IMR-90 (cell line): ENCODE results near the gene AKR1C2. TPM values are rescaled to one million over a fixed set of nuclear protein-coding genes. Genes with fewer than 3 reads are reported as not detected.

Source experiments
- ATAC-seq: fragments of 200-7000 bp; cut with Tn5 transposase; 2 replicates; pipeline ENCODE4 v1.9.1; 2020; ENCODE audit warnings: low read depth, mild to moderate bottlenecking, moderate library complexity
- BruUV-seq: library from RNA; stranded (reverse); fragments of 400-500 nt; replicated peaks from 2 replicates; lab custom pipeline; 2021; lab: Mats Ljungman, UMichigan
- CTCF ChIA-PET: fragments of 300-600 bp; formaldehyde crosslinking; extraction: SDS; loops from one replicate; lab custom pipeline; 2021; ENCODE audit warnings: antibody characterized with exemption; lab: Yijun Ruan, JAX
- POLR2A ChIA-PET: fragments of 300-600 bp; sonication (Branson Sonifier 250); formaldehyde crosslinking; loops from one replicate; lab custom pipeline; 2022; ENCODE audit warnings: antibody characterized with exemption; ENCODE audit not compliant: unreplicated experiment; lab: Charles Lee
- DNase-seq: peaks from one replicate; pipeline ENCODE4 v3.0.0; 2013
- H2AFZ ChIP-seq: replicated peaks from 2 replicates; pipeline ENCODE3; 2013; ENCODE audit warnings: low read length, mild to moderate bottlenecking; ENCODE audit not compliant: poor library complexity
- H2AK5ac ChIP-seq: 2 replicates; pipeline ENCODE4 v1.6.1; 2013; ENCODE audit warnings: low read depth, low read length, inconsistent platforms
- H2AK9ac ChIP-seq: replicated peaks from 2 replicates; pipeline ENCODE3; 2013; ENCODE audit warnings: mild to moderate bottlenecking, low read depth, low read length, moderate library complexity; ENCODE audit not compliant: poor library complexity
- H2BK120ac ChIP-seq: 2 replicates; pipeline ENCODE4 v1.6.1; 2013; ENCODE audit warnings: low read depth, low read length, inconsistent platforms
- H2BK15ac ChIP-seq: 3 replicates; pipeline ENCODE4 v1.6.1; 2013; ENCODE audit warnings: low read depth, low read length, inconsistent platforms
- H2BK20ac ChIP-seq: 2 replicates; pipeline ENCODE4 v1.6.1; 2013; ENCODE audit warnings: low read depth, mild to moderate bottlenecking, inconsistent platforms, low read length, moderate library complexity
- H2BK5ac ChIP-seq: 2 replicates; pipeline ENCODE4 v1.6.1; 2013; ENCODE audit warnings: mild to moderate bottlenecking, low read depth, low read length, inconsistent platforms; ENCODE audit not compliant: poor library complexity, severe bottlenecking
- H3K14ac ChIP-seq: replicated peaks from 2 replicates; pipeline ENCODE4 v1.6.1; 2013; ENCODE audit warnings: low read depth, low read length, inconsistent platforms
- H3K18ac ChIP-seq: 2 replicates; pipeline ENCODE4 v1.6.1; 2013; ENCODE audit warnings: low read depth, low read length, control low read depth
- H3K23ac ChIP-seq: 2 replicates; pipeline ENCODE4 v1.6.1; 2013; ENCODE audit warnings: low read depth, low read length, inconsistent platforms
- H3K27ac ChIP-seq: 2 replicates; pipeline ENCODE4 v1.5.1; 2013; ENCODE audit warnings: mild to moderate bottlenecking, control low read depth, low read length; ENCODE audit not compliant: insufficient read depth
- H3K27me3 ChIP-seq: 2 replicates; pipeline ENCODE4 v1.6.1; 2013; ENCODE audit warnings: low read length; ENCODE audit not compliant: control insufficient read depth, insufficient read depth
- H3K36me3 ChIP-seq: 2 replicates; pipeline ENCODE4 v1.6.1; 2013; ENCODE audit warnings: low read length, mixed read lengths; ENCODE audit not compliant: control insufficient read depth, insufficient read depth
- H3K4ac ChIP-seq: 2 replicates; pipeline ENCODE4 v1.6.1; 2013; ENCODE audit warnings: low read depth, low read length, inconsistent platforms
- H3K4me1 ChIP-seq: 2 replicates; pipeline ENCODE4 v1.6.1; 2013; ENCODE audit warnings: low read length, mixed read lengths; ENCODE audit not compliant: control insufficient read depth, insufficient read depth
- H3K4me2 ChIP-seq: 2 replicates; pipeline ENCODE4 v1.6.1; 2013; ENCODE audit warnings: low read depth, mild to moderate bottlenecking, control low read depth, low read length, moderate library complexity
- H3K4me3 ChIP-seq: 2 replicates; pipeline ENCODE4 v1.5.1; 2013; ENCODE audit warnings: low read depth, mild to moderate bottlenecking, control low read depth, low read length, moderate library complexity; ENCODE audit not compliant: insufficient read depth
- H3K56ac ChIP-seq: 2 replicates; pipeline ENCODE4 v1.6.1; 2013; ENCODE audit warnings: low read length, inconsistent platforms; ENCODE audit not compliant: insufficient read depth; ENCODE audit errors: extremely low read depth
- H3K79me1 ChIP-seq, 2 experiments: 2 replicates each; pipeline ENCODE4 v1.6.1; 2013; ENCODE audit warnings: low read length in 2 of 2, inconsistent platforms in 1 of 2, low read depth in 1 of 2
- H3K9ac ChIP-seq: 2 replicates; pipeline ENCODE4 v1.6.1; 2013; ENCODE audit warnings: low read depth, low read length, control low read depth
- H3K9me1 ChIP-seq: 2 replicates; pipeline ENCODE4 v1.6.1; 2013; ENCODE audit warnings: low read length, inconsistent platforms; ENCODE audit not compliant: insufficient read depth
- H3K9me3 ChIP-seq: 2 replicates; pipeline ENCODE4 v1.6.1; 2013; ENCODE audit warnings: low read length; ENCODE audit not compliant: control insufficient read depth, insufficient read depth
- H4K20me1 ChIP-seq: 2 replicates; pipeline ENCODE4 v1.6.1; 2013; ENCODE audit warnings: low read length, inconsistent platforms; ENCODE audit not compliant: insufficient read depth
- H4K5ac ChIP-seq: 2 replicates; pipeline ENCODE4 v1.6.1; 2013; ENCODE audit warnings: mild to moderate bottlenecking, low read depth, low read length, control low read depth
- H4K8ac ChIP-seq, 2 experiments: 2 replicates each; pipeline ENCODE4 v1.6.1; 2013; ENCODE audit warnings: low read depth in 2 of 2, low read length in 2 of 2, control low read depth in 1 of 2, inconsistent platforms in 1 of 2
- H4K91ac ChIP-seq: 2 replicates; pipeline ENCODE4 v1.6.1; 2013; ENCODE audit warnings: low read depth, low read length, inconsistent platforms; ENCODE audit not compliant: insufficient read depth
- BHLHE40 ChIP-seq: fragments of 150-350 bp; IDR thresholded peaks from 2 replicates; pipeline ENCODE4 v1.6.1; 2016; ENCODE audit warnings: mild to moderate bottlenecking, low read depth, low read length
- MAFK ChIP-seq: IDR thresholded peaks from 2 replicates; pipeline ENCODE4 v1.6.1; 2012; ENCODE audit warnings: low read depth, low read length, improper control_type of control experiment
- MXI1 ChIP-seq: IDR thresholded peaks from 2 replicates; pipeline ENCODE4 v1.6.1; 2012; ENCODE audit warnings: low read depth, mild to moderate bottlenecking, low read length, moderate library complexity, borderline replicate concordance
- NFE2L2 ChIP-seq: fragments of 150-350 bp; IDR thresholded peaks from 2 replicates; pipeline ENCODE4 v1.6.1; 2016; ENCODE audit warnings: low read depth, mild to moderate bottlenecking, low read length
- POLR2A ChIP-seq: IDR thresholded peaks from 2 replicates; pipeline ENCODE4 v1.6.1; 2012; ENCODE audit warnings: mild to moderate bottlenecking, low read depth, low read length
- RAD21 ChIP-seq: IDR thresholded peaks from 2 replicates; pipeline ENCODE4 v1.6.1; 2012; ENCODE audit warnings: low read length, improper control_type of control experiment
- RFX5 ChIP-seq: IDR thresholded peaks from 2 replicates; pipeline ENCODE4 v1.8.0; 2012; ENCODE audit warnings: low read depth, mild to moderate bottlenecking, low read length, moderate library complexity
- SMC3 ChIP-seq: fragments of 150-350 bp; IDR thresholded peaks from 2 replicates; pipeline ENCODE4 v1.6.1; 2016; ENCODE audit warnings: low read depth, mild to moderate bottlenecking, antibody characterized with exemption, low read length, moderate library complexity
- WGBS, 2 experiments: methylation state at CpG; one replicate each; pipeline versions ENCODE4 v1.1.5 to v1.1.7; 2013; ENCODE audit warnings: missing lambda C conversion rate in 2 of 2; ENCODE audit not compliant: insufficient read length in 1 of 2; ENCODE audit errors: extremely low coverage in 2 of 2; 5-methylcytosine and 5-hydroxymethylcytosine counted together
- dilution Hi-C: fragments of 300-500 bp; cut with HindIII; formaldehyde crosslinking; loops from one replicate; pipeline ENCODE4 v1.14.3; 2018; ENCODE audit warnings: low sequenced_read_pairs; ENCODE audit not compliant: unreplicated experiment
- in situ Hi-C: fragments of 300-500 bp; cut with MboI; formaldehyde crosslinking; loops from 3 replicates; pipeline ENCODE4 v1.14.3; 2019; ENCODE audit warnings: low sequenced_read_pairs, inconsistent platforms, mixed read lengths
- intact Hi-C: fragments of 100-400 bp; cut with micrococcal nuclease; formaldehyde crosslinking; loops from 2 replicates; pipeline ENCODE4 v1.10.0; 2022
- polyA plus RNA-seq, 3 experiments: library from polyadenylated mRNA; depleted of rRNA; stranded (reverse); fragments of >200 nt; gene quantifications; 2 replicates each; pipeline ENCODE4 v1.2.3, GENCODE V29; 2012; ENCODE audit warnings: low replicate concordance in 1 of 3
- total RNA-seq: library from RNA; depleted of rRNA; stranded (reverse); fragments of >200 nt; gene quantifications from 2 replicates; pipeline ENCODE4 v1.2.3, GENCODE V29; 2012
- TF ChIP-seq, protein P1 (sequence below): fragments of 150-350 bp; IDR thresholded peaks from 2 replicates; pipeline ENCODE4 v1.6.1; 2016; ENCODE audit warnings: low read depth, mild to moderate bottlenecking, low read length, moderate library complexity, borderline replicate concordance
- TF ChIP-seq, protein P2 (sequence below): conservative IDR thresholded peaks from 2 replicates; pipeline ENCODE4 v1.5.1; 2012; ENCODE audit warnings: mild to moderate bottlenecking, low read depth, low read length, improper control_type of control experiment

AKR1C2 gene
- total and polyA plus RNA-seq, 2 of the 4 experiments (the other 2 are of a cell fraction): 0.36 to 1.0 TPM

DNA sequence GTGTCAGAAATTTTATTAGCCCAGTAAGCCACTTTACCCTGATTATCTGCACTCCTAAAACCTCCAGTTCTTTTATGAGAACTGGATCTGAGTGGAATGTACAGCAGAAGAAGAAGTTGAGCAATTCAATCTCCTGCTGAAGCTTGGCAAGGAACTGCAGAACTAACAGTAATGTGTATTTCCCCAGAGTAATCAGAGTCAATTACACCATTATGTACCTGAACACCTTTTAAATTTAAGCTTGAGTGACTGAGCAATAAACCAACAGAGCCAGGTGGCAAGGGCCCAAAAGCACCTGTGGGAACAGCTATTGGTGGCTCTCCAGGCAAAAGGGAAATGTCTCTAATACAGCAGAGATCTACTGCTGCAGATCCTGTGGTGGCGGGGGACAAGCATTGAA, 40.1 kb upstream of the AKR1C2 start:
- Histone ChIP-seq H3K4ac (no peak overlapping the region), H3K9me1 (no peaks in the 10 kb centered on the region), H2AK5ac (no peak overlapping the region), H3K27me3 (no peaks in the 10 kb centered on the region), H3K79me1 (no peaks in the 10 kb centered on the region), H3K36me3 (no peaks in the 10 kb centered on the region), H3K18ac (no peak overlapping the region), H3K27ac (no peak overlapping the region), H3K56ac (no peak overlapping the region), H3K4me1 (no peaks in the 10 kb centered on the region), H4K8ac (no peak overlapping the region), H2AK9ac (no peak overlapping the region), H4K91ac (no peak overlapping the region), H2BK15ac (no peak overlapping the region), H3K4me2 (no peak overlapping the region), H3K23ac (no peak overlapping the region), H3K4me3 (no peak overlapping the region), H3K14ac (no peak overlapping the region), H2BK5ac (no peak overlapping the region), H2AFZ (no peak overlapping the region), H2BK20ac (no peak overlapping the region), H2BK120ac (no peak overlapping the region), H3K9me3 (no peaks in the 10 kb centered on the region), H3K9ac (no peak overlapping the region), H4K5ac (no peak overlapping the region), H4K20me1 (no peaks in the 10 kb centered on the region)
- ATAC-seq (peak; percentile 54; the same call in 1 of the 2 replicates), DNase-seq (no peak)
- BruUV-seq: no TSS peak
- in situ Hi-C loops: no loop called here
- TF ChIP-seq, protein P1, sequence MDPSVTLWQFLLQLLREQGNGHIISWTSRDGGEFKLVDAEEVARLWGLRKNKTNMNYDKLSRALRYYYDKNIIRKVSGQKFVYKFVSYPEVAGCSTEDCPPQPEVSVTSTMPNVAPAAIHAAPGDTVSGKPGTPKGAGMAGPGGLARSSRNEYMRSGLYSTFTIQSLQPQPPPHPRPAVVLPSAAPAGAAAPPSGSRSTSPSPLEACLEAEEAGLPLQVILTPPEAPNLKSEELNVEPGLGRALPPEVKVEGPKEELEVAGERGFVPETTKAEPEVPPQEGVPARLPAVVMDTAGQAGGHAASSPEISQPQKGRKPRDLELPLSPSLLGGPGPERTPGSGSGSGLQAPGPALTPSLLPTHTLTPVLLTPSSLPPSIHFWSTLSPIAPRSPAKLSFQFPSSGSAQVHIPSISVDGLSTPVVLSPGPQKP: no peak
- no peak for TF ChIP-seq RAD21
- TF ChIP-seq MAFK: no peak
- no peak for TF ChIP-seq SMC3
- TF ChIP-seq, protein P2, sequence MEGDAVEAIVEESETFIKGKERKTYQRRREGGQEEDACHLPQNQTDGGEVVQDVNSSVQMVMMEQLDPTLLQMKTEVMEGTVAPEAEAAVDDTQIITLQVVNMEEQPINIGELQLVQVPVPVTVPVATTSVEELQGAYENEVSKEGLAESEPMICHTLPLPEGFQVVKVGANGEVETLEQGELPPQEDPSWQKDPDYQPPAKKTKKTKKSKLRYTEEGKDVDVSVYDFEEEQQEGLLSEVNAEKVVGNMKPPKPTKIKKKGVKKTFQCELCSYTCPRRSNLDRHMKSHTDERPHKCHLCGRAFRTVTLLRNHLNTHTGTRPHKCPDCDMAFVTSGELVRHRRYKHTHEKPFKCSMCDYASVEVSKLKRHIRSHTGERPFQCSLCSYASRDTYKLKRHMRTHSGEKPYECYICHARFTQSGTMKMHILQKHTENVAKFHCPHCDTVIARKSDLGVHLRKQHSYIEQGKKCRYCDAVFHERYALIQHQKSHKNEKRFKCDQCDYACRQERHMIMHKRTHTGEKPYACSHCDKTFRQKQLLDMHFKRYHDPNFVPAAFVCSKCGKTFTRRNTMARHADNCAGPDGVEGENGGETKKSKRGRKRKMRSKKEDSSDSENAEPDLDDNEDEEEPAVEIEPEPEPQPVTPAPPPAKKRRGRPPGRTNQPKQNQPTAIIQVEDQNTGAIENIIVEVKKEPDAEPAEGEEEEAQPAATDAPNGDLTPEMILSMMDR: no peak
- TF ChIP-seq MXI1: no peak
- no peak for TF ChIP-seq NFE2L2
- TF ChIP-seq RFX5: no peak
- TF ChIP-seq BHLHE40: no peak
- TF ChIP-seq POLR2A: no peak
- CTCF ChIA-PET: no interaction called here
- dilution Hi-C loops: no loop called here
- intact Hi-C loops: no loop called here
- no CpG with 5 or more reads among the region's 1 CpG for WGBS, 2 experiments
- POLR2A ChIA-PET: no interaction called here
